Right renal pelvis (tissue), 4 donors: ENCODE results near the gene IL1RL1. TPM values are rescaled to one million over a fixed set of nuclear protein-coding genes. Genes with fewer than 3 reads are reported as not detected.

Experiments
- DNase-seq, 4 donors: peaks; one replicate each; pipeline ENCODE4 v3.0.0-alpha.2; 2013; ENCODE audit warnings: low read depth in 4 of 4, low spot score in 3 of 4, missing footprints in 1 of 4
- polyA plus RNA-seq, 4 donors: library from polyadenylated mRNA; unstranded; fragments of 120-200 nt; gene quantifications; one replicate each; pipeline ENCODE4 v1.2.1, GENCODE V29; 2013; ENCODE audit not compliant: insufficient read length in 4 of 4

Gene IL1RL1
- polyA plus RNA-seq, 4 donors = 0.40 to 1.3 (median 0.64) TPM

DNA sequence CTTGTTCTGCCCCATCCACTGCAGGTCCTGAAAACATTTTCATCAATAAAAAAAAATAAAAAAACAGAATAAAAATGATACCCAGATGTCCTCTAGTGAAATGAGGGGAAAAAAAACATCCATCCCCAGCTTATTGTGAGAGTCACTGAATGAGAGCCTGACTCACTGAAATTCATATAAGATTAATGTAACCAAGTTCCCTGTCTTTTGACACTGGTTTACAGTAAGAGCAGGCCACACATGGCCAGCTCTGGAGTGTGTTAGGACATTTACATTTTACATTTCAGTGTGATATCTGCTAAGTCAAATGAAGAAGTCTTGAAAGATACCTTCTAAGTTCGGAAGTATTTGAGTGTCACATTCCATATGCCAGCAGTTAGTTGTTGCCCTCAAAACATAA lies 23.1 kb downstream of the IL1RL1 start:
- no peak for DNase-seq

- no peak for DNase-seq
These were observed 24.6 kb downstream of the IL1RL1 start for GRCh38 chr2:102335871-102336366.

- DNase-seq = no peak
These were observed 25.2 kb downstream of the IL1RL1 start for GRCh38 chr2:102336502-102336945.

- no peak for DNase-seq
These were observed 25.6 kb downstream of the IL1RL1 start for GRCh38 chr2:102337012-102337411.

DNA sequence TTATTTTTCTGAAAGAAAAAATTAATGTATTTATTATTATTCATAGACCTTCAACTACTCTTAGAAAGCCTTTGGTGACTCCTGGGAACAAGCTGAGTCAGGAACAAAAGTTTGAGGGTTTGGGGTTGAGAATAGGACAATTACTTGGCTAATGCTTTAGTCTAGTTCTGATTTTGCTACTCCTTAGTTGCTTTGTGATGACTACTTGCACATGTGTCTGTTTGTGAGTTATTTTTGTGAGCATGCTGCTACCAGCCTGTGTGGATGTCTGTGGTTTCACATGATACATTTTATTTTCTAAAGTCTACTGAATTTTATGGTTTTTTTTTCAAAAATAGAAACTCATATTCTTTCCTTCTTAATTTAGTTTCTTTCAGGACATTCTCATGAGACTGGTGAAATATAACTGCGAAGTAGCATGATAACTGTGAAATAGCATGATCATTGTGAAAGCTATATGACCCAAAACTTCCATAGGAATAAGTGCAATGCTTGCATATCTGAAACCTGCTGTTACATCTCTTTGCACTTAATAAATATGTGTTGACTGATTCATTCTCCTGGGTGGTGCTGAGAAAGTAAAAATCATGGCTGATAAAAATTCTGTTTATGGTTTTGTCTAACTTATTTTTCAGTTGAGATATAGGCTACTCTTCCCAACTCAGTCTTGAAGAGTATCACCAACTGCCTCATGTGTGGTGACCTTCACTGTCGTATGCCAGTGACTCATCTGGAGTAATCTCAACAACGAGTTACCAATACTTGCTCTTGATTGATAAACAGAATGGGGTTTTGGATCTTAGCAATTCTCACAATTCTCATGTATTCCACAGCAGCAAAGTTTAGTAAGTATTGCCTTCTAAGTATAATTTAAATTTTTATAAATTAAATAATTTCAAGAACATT lies 26.4 kb downstream of the IL1RL1 start:
- DNase-seq = no peak

GRCh38 chr2:102340778-102341177 lies 29.4 kb downstream of the IL1RL1 start:
- DNase-seq = no peak

- no peak for DNase-seq
These were observed 31.5 kb downstream of the IL1RL1 start for GRCh38 chr2:102342888-102343287.

GRCh38 chr2:102344397-102344796 lies 33.0 kb downstream of the IL1RL1 start:
- no peak for DNase-seq

GRCh38 chr2:102345329-102345920 lies 34.1 kb downstream of the IL1RL1 start:
- no peak for DNase-seq

DNA sequence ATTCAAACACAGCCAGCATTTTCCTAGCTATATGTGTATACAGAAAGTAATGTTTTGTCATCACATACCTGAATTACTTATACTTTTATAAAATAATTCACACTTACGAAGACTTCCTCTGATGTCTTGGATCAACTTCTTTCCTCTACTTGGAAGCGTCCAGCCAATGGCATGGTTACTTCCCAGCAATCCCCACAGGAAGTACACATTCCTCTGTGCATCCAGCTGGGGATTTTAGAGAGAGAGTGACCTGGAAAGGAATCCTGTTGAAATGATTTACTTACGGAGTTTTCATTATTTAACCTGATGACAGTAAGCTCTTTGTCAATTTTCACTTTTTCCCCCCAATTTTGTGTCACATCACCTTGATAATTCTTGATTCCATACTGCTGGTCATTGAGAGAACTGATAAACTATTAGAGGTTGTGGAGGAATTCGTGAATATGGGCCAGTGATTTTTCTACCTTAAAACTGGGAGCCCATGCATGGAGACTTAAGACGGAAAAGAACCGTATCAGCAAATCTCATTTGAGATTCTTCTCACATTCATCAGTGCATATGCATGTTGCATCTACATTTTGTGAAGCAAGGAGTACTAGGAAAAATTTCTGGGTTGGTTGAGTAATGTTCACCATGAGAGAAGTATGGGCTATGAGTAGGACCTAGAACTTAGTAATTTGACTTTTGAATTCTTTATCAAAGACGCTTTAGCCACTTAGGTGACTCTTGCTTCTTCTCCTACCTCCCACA lies 35.2 kb downstream of the IL1RL1 start:
- DNase-seq = no peak

DNA sequence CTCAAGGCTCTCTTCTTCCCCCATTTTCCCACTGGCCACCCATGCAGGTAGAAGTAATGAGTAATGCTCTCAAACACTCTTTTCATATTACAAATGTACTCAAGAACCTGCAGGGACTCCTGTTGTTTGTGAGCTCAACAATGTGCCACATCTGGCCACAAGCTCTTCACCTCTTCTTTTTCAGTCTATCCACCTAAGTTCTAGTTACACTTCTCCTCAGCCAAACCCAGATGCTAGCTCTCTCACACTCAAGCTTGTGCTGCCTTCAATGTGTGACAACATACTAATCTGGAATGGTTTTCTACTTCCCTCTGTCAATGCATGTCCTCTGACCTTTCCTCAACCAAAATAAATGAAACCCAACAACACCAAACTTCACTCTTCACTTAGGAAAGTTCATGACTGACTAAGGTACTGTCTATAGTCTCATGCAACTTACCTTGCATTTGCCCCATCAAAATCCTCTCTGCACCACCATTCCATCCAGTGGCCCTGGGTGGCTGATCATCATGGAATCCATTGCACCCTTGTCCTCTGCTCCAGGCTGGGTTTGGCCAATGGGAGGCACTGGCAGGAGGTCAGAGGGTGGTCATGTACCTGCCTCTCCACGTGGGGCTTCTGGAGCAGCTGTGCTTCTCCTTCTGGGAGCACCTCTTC lies 38.9 kb downstream of the IL1RL1 start:
- no peak for DNase-seq

GRCh38 chr2:102355526-102356380 lies 44.4 kb downstream of the IL1RL1 start, which contains the start of gene IL18R1:
Gene IL18R1, plus strand, starts transcription at chr2:102355796. Its CDS starts 6,865 bp downstream, at chr2:102362661.
- DNase-seq = peak; percentile 42 to 54 (median 47)

DNA sequence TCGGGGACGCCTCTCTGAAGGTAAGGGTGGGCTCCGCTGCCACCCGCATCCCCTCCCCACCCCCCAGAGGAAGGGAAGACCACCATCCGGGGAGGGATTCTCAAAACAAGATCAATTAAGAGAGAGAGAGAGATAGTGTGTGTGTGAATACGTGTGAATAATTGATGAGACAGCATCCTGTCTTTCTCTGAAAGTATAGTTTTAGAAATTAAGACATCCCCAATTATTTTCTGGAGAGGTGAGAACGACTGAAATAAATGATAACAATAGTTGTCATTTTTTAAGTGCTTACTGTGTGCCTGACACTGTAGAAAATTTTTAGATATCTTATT lies 45.0 kb downstream of the IL1RL1 start:
- no peak for DNase-seq

GRCh38 chr2:102356741-102357140 lies 45.4 kb downstream of the IL1RL1 start:
- no peak for DNase-seq

DNA sequence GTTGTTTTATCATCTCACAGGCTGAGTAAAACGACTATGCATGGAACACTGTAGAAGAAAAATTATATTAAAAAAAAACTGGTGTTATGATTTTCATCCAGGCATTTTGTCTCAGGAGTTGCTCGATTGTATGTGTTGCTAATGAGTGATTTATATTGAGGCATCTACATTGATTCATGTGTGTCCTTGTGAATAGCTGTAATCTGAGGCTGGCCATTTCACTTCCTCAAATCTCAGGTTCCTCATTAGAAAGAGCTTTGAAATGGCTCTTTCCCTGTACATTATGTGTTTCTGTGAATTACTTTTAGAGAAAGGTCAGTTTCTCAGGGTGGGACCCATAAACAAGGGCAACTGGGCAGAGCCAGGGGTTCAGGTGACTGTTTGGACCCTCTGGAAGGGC lies 46.6 kb downstream of the IL1RL1 start:
- DNase-seq = no peak

DNA sequence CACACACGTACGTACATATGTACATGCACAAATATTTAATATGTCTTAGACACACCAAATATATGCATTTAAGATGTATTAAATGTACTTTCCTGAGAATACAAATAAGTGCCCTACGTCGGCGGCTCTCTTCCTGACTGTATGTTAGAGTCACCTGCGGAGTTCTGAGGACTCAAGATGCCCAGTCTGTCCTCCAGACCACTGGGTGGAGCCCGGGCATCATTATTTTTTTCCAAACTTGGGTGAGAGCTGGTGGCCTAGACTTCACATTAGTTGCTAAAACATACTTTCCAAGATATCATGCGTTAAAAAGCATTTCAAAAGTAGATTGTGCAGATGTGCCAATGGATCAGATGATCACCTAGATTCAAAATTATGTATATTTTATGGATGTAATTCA lies 47.1 kb downstream of the IL1RL1 start:
- no peak for DNase-seq

GRCh38 chr2:102359527-102359926 lies 48.2 kb downstream of the IL1RL1 start:
- DNase-seq = no peak

- no peak for DNase-seq
These were observed 50.4 kb downstream of the IL1RL1 start for GRCh38 chr2:102361632-102362241.

DNA sequence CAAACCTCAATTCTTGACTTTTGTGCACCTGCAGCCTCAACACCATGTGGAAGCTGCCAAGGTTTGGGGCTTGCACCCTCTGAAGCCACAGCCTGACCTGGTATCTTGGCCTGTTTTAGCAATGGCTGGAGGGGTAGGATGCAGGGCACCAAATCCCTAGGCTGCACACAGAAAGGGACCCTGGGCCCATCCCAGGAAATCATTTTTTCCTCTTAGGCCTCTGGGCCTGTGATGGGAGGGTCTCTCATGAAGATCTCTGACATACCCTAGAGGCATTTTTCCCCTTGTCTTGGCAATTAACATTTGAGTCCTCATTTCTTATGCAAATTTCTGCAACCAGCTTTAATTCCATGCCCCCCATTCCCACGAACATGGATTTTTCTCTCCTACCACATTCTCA lies 54.4 kb downstream of the IL1RL1 start:
- no peak for DNase-seq
